Measurements from ENCODE around the gene JAG1. TPM values are rescaled to one million over a fixed set of nuclear protein-coding genes. Genes with fewer than 3 reads are reported as not detected.

JAG1 gene
- total and polyA plus RNA-seq, 12 donors: 6.8 to 22.0 (median 13.3) TPM

- Histone ChIP-seq H3K36me3 (replicated peaks in 1 of 2) (peaks cover 0 to 90% of the 10 kb centered on the region in 2 donors), H3K27me3 (no peaks in the 10 kb centered on the region), H3K9me3 (replicated peaks in 1 of 3) (no peaks in the 10 kb centered on the region), H3K4me3 (no peak overlapping the region), H3K4me1 (replicated peaks in 1 of 2) (no peaks in the 10 kb centered on the region), H3K27ac (peak overlapping the region in 1 of 5 donors; percentile 8)
- TF ChIP-seq CTCF (IDR thresholded peaks at IDR 0.05) (no peak), POLR2A (IDR thresholded peaks at IDR 0.05) (no peak)
- WGBS, 4 donors: 76 to 84% (median 83%) methylated on average over 10 to 14 of the region's 14 CpGs
- intact Hi-C loops (cut with DNase I): no loop called here
- DNase-seq: no peak
Observed at GRCh38 chr20:10644458-10645204, 29.2 kb downstream of the JAG1 start.

- DNase-seq: no peak
- intact Hi-C loops (cut with DNase I): no loop called here
- Histone ChIP-seq H3K4me3 (no peak overlapping the region), H3K4me1 (replicated peaks in 1 of 2) (no peaks in the 10 kb centered on the region), H3K27ac (no peak overlapping the region), H3K27me3 (no peaks in the 10 kb centered on the region), H3K9me3 (replicated peaks in 1 of 3) (no peaks in the 10 kb centered on the region), H3K36me3 (replicated peaks in 1 of 2) (peaks cover 0 to 84% of the 10 kb centered on the region in 2 donors)
- TF ChIP-seq POLR2A (IDR thresholded peaks at IDR 0.05): no peak
- WGBS, 4 donors: 90 to 100% (median 94%) methylated on average over 7 of the region's 7 CpGs
Observed at GRCh38 chr20:10643560-10643873, 30.3 kb downstream of the JAG1 start.

- H3K27ac ChIP-seq: no peak overlapping the region
- DNase-seq: no peak
- 64 to 70% (median 67%) methylated on average over 4 of the region's 4 CpGs for WGBS, 4 donors
- intact Hi-C loops (cut with DNase I): no loop called here
- no peaks in the 10 kb centered on the region for H3K9me3 ChIP-seq (replicated peaks in 1 of 3)
- H3K27me3 ChIP-seq: no peaks in the 10 kb centered on the region
- TF ChIP-seq POLR2A (IDR thresholded peaks at IDR 0.05) (no peak), CTCF (IDR thresholded peaks at IDR 0.05) (no peak)
- H3K4me3 ChIP-seq: no peak overlapping the region
- H3K4me1 ChIP-seq (replicated peaks in 1 of 2): no peaks in the 10 kb centered on the region
- H3K36me3 ChIP-seq (replicated peaks in 1 of 2): peaks cover 0 to 79% of the 10 kb centered on the region in 2 donors
Observed at GRCh38 chr20:10642856-10643559, 30.8 kb downstream of the JAG1 start.

- intact Hi-C loops (cut with DNase I): no loop called here
- H3K4me3 ChIP-seq: no peak overlapping the region
- H3K9me3 ChIP-seq (replicated peaks in 1 of 3): no peaks in the 10 kb centered on the region
- H3K27ac ChIP-seq: no peak overlapping the region
- no peaks in the 10 kb centered on the region for H3K27me3 ChIP-seq
- WGBS, 4 donors: 93 to 95% (median 94%) methylated on average over 7 of the region's 7 CpGs
- DNase-seq: no peak
- TF ChIP-seq POLR2A (IDR thresholded peaks at IDR 0.05) (no peak), CTCF (IDR thresholded peaks at IDR 0.05) (no peak)
- H3K36me3 ChIP-seq (replicated peaks in 1 of 2): peaks cover 0 to 68% of the 10 kb centered on the region in 2 donors
- no peaks in the 10 kb centered on the region for H3K4me1 ChIP-seq (replicated peaks in 1 of 2)
Observed at GRCh38 chr20:10641893-10642292, 31.9 kb downstream of the JAG1 start.
